ENCODE measurements around the gene TP53AIP1. TPM values are rescaled to one million over a fixed set of nuclear protein-coding genes. Genes with fewer than 3 reads are reported as not detected.

The TP53AIP1 gene, protein sequence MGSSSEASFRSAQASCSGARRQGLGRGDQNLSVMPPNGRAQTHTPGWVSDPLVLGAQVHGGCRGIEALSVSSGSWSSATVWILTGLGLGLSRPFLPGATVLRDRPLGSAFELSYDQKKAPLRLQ
- 5.3 TPM for total RNA-seq

- DNase-seq = peak; percentile 39
Observed at GRCh38 chr11:128942817-128943427, at the start of gene TP53AIP1. Gene TP53AIP1 (minus strand): TSS chr11:128942871. CDS start chr11:128937818, 5,053 bp downstream.

DNA sequence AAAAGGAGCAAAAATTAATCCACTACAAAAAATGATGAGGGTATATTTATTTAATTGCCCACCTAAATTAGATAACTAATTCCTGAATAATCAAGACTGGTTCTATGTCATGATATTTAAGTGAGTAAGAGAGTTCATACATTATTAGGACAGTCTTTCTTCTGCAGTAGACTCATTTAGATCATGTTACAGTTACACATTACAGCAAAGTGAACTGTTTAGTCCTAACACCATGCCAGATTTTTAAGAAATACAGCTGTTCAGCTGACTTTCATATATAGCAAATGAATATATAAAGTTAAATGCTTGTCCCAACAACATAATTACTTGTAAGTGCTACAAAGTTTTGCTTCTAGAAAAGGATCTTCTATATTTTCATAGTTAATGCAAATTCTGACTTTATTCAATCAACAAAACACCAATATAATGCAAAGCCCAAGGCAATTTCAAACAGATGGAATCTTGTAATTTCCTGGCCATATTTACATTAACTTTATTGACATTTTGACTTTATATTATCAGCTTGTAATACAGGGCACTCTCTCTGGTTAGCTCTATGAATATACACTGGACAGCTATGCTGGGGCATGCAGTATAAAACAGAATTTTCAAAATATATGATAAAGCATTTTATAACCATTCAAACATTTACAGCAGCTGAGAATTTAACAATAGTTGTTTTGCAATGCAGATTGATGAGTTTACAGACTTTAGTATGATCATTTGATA lies 45.7 kb upstream of the TP53AIP1 start:
- DNase-seq = peak; percentile 14

GRCh38 chr11:128985880-128986279 lies 43.2 kb upstream of the TP53AIP1 start:
- no peak for DNase-seq

GRCh38 chr11:128983023-128983422 lies 40.4 kb upstream of the TP53AIP1 start:
- DNase-seq = no peak

- DNase-seq = no peak
Observed at GRCh38 chr11:128981254-128981653, 38.6 kb upstream of the TP53AIP1 start.

DNA sequence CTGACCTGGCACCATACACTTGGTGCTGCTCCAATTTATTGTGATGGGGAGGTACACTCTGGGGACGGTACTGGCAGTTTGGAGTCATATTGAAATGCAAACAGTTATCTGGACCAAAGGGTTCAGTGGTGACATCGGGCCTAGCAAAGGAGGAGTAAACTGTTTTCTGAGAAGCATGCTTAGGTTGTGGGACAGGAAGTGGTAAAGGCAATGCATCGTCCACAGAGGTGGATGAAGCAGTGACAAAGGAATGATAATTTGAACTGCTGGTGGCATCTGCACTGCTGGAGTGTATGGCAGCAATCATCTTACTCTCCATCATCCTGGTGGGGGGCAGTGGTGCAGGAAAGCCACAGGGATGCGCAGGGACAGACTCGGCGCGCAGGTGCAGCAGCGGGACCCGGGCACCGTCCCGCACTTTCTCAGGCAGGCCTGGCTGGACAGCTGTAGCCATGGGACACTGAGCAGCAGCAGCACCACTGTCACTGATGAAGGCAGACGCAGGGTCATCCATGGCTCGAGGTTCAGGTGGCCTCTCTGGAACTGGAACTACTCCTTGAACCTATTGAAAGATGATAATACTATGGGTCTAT lies 28.0 kb upstream of the TP53AIP1 start:
- no peak for DNase-seq

- no peak for DNase-seq
Observed at GRCh38 chr11:128968916-128969315, 26.2 kb upstream of the TP53AIP1 start.

DNA sequence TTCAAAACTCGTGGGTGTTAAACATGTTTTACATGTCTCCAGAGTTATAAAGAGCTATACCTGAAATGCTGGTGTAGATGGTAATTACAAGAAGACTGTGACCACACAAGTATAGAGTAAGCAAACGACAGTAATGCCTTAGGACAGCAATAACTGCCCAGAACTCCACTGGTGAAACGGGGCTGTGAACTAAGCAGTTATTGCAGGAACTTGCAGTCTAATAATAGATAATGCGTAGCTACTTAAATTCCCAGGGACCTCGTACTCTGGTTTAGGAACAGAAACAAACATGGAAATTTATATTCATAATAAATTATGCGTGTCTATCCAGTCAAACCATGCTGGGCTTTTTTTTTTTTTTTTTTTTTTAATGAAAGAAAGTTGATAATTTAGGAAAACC lies 24.9 kb upstream of the TP53AIP1 start:
- DNase-seq = no peak

- no peak for DNase-seq
Observed at GRCh38 chr11:128965485-128965884, 22.8 kb upstream of the TP53AIP1 start.

GRCh38 chr11:128964463-128964930 lies 21.8 kb upstream of the TP53AIP1 start:
- no peak for DNase-seq

- peak; percentile 33 for DNase-seq
Observed at GRCh38 chr11:128963744-128964325, 21.2 kb upstream of the TP53AIP1 start.

- no peak for DNase-seq
Observed at GRCh38 chr11:128962896-128963295, 20.2 kb upstream of the TP53AIP1 start.

DNA sequence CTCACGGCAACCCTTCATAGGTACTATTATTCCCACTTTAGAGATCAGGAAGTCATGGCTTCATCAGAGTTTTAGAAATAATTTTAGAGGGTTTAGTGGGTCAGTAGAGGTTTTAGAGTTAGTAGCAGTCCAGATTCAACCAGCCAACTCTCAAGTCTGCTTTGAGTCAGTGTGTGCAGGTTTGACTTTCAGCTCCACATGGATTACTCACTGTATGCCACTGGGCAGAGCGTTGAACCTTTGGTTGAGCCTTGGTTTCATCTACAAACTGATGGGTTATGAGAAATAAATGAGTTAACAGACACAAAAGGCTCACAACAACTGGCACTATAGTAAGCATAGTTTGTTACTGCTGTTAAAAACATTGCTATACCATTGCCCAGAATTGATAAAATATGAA lies 19.0 kb upstream of the TP53AIP1 start:
- no peak for DNase-seq

DNA sequence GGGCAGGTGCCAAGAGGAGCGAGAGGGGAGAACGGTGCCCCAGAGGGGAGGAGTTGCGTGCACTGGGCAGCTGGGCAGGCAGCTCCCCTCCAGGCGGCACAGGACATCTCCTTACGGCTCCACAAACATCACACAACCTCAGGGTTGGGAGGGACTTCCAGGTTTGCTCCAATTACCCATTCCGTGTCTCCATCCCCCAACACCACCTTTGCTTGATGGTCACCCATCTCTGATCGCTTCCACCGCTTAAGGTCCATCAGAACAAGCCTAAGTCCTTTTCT lies 14.5 kb upstream of the TP53AIP1 start:
- DNase-seq = no peak

DNA sequence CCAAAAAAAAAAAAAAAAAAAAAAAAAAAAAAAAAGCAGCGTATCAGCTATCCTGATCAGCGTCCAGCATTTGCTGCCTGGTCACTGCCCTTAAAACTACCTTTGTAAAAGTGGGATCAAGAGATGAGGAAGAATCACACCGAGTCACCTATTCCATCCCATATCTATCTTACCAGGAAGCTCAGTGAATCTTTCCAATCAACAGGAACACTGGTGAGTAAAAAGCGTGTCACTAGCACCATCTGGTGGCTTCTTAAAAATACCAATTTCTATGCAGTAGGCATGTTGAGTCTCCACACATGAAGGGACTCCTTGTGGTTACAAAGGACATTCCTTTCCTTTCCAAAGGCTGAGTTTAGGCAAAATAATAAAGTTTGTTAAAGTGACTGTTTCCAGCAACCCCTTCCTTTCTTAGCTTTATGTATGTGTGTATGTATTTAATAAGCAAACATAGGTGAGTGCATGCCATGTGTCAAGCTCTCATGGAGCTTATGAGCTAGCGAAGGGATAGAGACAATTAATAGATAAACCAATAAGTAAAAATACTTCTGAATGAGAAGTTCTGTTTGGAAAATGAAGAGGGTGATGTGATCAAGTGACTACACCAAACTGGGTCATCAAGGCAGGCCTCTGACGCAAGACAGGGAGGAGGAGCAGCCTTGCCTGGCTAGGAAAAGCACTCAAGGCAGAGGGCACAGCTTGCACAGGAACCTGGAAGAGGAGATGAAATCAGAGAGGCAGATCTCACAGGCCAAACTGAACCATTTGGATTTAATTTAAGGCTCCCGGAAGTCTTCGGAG lies 13.9 kb upstream of the TP53AIP1 start:
- peak; percentile 90 for DNase-seq

DNA sequence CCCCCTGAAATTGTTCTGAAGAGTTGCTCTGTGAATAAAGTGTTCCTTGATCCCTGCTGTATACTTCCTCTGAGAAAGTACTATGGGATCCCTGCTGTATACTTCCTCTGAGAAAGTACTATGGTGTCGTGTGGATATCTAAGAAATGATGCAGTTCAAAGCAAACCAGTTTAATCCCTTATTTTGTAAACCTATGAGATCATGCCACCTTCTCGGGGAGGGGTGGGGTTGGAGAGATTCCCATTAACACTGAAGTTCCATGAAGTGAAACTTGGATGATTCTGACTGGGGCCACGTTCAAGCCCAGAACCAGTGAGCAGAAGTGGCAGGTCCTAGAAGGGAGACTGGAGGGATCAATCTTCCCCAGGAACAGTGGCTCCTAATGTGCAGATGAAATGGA lies 13.0 kb upstream of the TP53AIP1 start:
- no peak for DNase-seq

- no peak for DNase-seq
Observed at GRCh38 chr11:128953151-128953550, 10.5 kb upstream of the TP53AIP1 start.

- no peak for DNase-seq
Observed at GRCh38 chr11:128949791-128950454, 7.3 kb upstream of the TP53AIP1 start.

- no peak for DNase-seq
Observed at GRCh38 chr11:128948583-128948982, 5.9 kb upstream of the TP53AIP1 start.

DNA sequence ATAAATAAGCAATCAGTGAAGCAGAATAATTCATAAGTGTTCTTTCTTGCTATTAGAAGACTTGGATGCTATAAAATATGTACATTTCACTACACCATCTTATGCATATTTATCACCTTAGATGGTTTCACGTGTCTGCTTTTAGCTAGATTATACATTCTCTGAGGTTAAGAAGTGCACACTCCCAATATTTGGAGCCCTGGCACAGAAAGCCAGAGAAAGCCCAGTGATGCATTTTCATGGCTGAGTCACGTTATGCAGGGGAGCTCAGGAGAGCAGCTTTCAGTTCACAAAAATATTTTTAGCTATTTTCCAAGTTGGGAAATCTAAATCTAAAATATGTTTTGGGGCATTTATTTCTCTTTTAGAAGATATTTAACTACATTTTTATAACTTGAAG lies 5.1 kb upstream of the TP53AIP1 start:
- no peak for DNase-seq

DNA sequence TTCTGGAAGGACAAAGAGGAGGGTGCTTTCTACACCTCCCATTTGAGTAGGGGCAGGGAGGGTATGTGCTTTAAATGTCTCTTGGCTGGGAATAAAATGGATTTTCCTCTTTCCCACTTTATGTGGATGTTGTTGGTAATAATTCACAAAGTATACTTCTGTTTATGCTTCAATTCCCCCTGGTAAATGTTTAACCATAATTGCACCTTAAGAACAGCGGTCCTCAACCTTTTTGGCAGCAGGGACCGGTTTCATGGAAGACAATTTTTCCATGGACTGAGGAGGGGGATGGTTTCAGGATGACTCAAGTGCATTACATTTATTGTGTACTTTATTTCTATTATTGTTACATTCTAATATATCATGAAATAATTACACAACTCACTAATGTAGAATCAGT lies 4.0 kb upstream of the TP53AIP1 start:
- no peak for DNase-seq

All from tongue (tissue), 2 donors.